Bronchial epithelial cell (primary cell): ENCODE results near the gene UBE2V1. TPM values are rescaled to one million over a fixed set of nuclear protein-coding genes. Genes with fewer than 3 reads are reported as not detected.

ENCODE experiments used
- DNase-seq: peaks from one replicate; pipeline ENCODE4 v3.0.0-alpha.2; 2010; ENCODE audit warnings: low read depth
- FAIRE-seq: peaks from 2 replicates; lab custom pipeline; 2011; peaks lifted over from hg19 to GRCh38; lab: Jason Lieb, UNC
- H3K27me3 ChIP-seq: 2 replicates; pipeline ENCODE4 v1.5.1; 2011; ENCODE audit warnings: low read length; ENCODE audit not compliant: control insufficient read depth, insufficient read depth
- H3K36me3 ChIP-seq: 2 replicates; pipeline ENCODE4 v1.5.1; 2011; ENCODE audit warnings: low read length; ENCODE audit not compliant: control insufficient read depth, insufficient read depth
- H3K4me3 ChIP-seq: 2 replicates; pipeline ENCODE4 v1.5.1; 2011; ENCODE audit warnings: mild to moderate bottlenecking, low read depth, low read length, control low read depth
- CTCF ChIP-seq: IDR thresholded peaks from 2 replicates; pipeline ENCODE4 v1.5.1; 2011; ENCODE audit warnings: mild to moderate bottlenecking, moderate library complexity, low read length, control low read depth, inconsistent platforms; ENCODE audit not compliant: insufficient read depth, severe bottlenecking
- total RNA-seq: library from RNA; depleted of rRNA; stranded (reverse); fragments of >200 nt; gene quantifications from 2 replicates; pipeline ENCODE4 v1.2.1, GENCODE V29; 2014

Gene UBE2V1
- total RNA-seq, 1 donor from 2014 or later = 18.4 TPM

GRCh38 chr20:50043573-50044352 lies 69.2 kb downstream of the UBE2V1 start:
- no peak for FAIRE-seq
- DNase-seq = no peak
- TF ChIP-seq CTCF = no peak
- Histone ChIP-seq H3K36me3 (no peaks in the 10 kb centered on the region), H3K4me3 (no peak overlapping the region), H3K27me3 (no peaks in the 10 kb centered on the region)

GRCh38 chr20:50042370-50043313 lies 70.3 kb downstream of the UBE2V1 start:
- H3K4me3 ChIP-seq = no peak overlapping the region
- no peak for DNase-seq
- TF ChIP-seq CTCF = no peak
- H3K36me3 ChIP-seq = no peaks in the 10 kb centered on the region
- peak; percentile 84 for FAIRE-seq
- peaks cover 4% of the 10 kb centered on the region for H3K27me3 ChIP-seq

- Histone ChIP-seq H3K36me3 (no peaks in the 10 kb centered on the region), H3K4me3 (no peak overlapping the region), H3K27me3 (peaks cover 4% of the 10 kb centered on the region)
- no peak for TF ChIP-seq CTCF
- FAIRE-seq (no peak), DNase-seq (no peak)
These were observed 71.6 kb downstream of the UBE2V1 start for GRCh38 chr20:50041246-50041873.

GRCh38 chr20:50040432-50041245 lies 72.3 kb downstream of the UBE2V1 start:
- Histone ChIP-seq H3K36me3 (no peaks in the 10 kb centered on the region), H3K27me3 (peaks cover 4% of the 10 kb centered on the region), H3K4me3 (no peak overlapping the region)
- TF ChIP-seq CTCF = no peak
- no peak for DNase-seq
- FAIRE-seq = no peak
